ENCODE data around the gene PFDN1.

DNA sequence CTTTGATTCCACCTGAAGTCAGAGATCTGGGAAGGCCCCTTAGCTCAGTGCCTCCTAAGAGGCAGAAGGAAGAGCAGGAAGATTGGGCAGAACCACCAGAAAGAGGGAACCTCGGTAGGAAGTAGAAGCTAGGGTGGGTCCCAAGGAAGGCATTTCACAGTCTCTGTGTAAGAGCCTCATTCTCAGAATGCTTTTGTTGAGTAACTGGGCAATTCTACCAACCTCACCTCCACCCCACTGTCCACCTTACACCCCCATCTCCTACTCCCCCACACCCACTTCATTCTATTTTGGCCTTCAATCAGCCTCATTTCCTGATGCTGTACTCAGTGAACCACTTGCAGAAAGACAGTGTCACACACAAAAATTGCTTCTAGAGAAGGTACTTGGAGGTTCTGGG lies 40.0 kb upstream of the PFDN1 start:
- TF ChIP-seq POLR2AphosphoS5 (IDR thresholded peaks at IDR 0.05; ENCODE audit: low read depth) (no peak), CTCF (IDR thresholded peaks at IDR 0.05; ENCODE audit: insufficient read depth, low read length) (no peak), GABPA (IDR thresholded peaks at IDR 0.05; ENCODE audit: low read depth) (no peak)

All from HL-60 (cell line).